DMS79 (cell line): Measurements from ENCODE around the gene IER3.

ENCODE experiments used
- DNase-seq: peaks from one replicate; lab custom pipeline; 2025; lab: John Stamatoyannopoulos, UW

The IER3 gene

GRCh38 chr6:30703821-30704220 lies 40.5 kb downstream of the IER3 start:
- DNase-seq = no peak

GRCh38 chr6:30703011-30703410 lies 41.3 kb downstream of the IER3 start:
- DNase-seq = no peak

GRCh38 chr6:30700340-30700739 lies 44.0 kb downstream of the IER3 start:
- no peak for DNase-seq

GRCh38 chr6:30696432-30696831 lies 47.9 kb downstream of the IER3 start:
- no peak for DNase-seq
